Measurements from ENCODE around the gene MID1.

The MID1 gene

DNA sequence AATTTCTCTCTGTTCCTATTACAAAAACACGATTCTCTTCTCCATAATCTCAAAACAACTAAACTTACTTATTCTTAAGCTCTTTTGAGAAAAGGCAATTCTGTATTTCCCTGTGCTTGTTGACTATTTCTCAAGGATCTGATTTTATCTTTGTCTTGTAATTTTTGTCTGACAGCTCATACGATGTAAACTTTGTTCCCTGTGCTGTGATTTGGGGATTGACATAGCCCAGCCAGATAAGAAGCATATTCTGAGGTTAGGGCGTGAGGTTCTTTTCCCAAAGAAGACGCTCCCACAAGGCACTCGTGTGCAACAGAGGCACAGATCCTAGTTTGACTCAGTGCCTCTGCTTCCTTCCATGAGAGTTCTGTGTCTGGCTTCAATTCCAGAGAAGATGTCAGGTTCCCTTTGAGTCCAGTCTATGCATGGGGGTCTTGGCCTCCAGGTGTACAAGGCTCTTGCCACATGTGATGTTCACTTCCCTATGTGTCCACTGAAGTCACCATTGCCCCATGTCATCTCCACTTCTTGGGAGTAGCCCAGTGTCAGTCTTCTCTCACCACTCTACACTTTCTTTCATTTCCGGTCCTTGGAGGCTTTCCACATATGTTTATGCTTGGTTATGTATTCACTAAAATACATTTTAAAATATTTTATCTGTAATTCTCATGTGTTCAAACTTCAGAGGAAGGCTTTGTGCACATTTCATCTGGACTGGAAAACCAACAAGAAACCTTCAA is 94.8 kb downstream of the MID1 start:
- no peak for DNase-seq

DNA sequence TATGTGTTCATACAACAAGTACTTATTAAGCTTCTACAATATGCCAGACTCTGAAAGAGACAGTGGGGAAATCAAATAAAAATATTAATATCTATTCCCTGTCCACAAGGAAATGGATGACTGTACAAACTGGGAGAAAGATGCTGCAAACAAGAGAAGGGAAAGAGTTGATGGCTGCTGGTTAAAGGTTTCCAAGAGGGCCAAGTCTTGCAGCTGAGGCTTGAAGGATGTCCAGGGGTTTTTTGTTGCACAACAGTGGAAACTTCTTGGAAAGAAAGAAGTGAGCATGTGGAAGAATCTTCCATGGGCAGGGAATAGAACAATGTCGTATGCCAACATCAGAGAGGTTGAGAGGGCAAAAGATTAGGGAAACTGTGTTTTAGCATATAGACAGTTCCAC is 95.8 kb downstream of the MID1 start:
- DNase-seq, result no peak

DNA sequence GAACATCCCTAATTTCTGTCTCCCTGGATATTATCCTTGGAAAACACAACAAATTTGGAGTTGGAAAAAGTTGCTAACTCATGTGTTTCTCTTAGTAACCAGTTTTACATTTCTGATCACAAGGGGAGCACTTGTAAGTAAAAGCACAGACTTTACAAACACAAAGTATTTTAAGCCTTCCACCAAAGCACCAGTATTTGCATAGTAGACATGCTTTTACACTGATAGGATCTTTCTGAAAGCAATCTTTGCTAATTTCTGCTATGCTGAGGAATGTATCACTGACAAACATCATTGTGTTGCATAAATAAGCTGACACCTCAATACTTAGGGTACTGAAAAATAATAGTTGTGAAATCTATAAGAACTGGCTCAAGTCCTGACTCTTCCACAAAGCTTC is 100.6 kb downstream of the MID1 start:
- DNase-seq, result no peak

DNA sequence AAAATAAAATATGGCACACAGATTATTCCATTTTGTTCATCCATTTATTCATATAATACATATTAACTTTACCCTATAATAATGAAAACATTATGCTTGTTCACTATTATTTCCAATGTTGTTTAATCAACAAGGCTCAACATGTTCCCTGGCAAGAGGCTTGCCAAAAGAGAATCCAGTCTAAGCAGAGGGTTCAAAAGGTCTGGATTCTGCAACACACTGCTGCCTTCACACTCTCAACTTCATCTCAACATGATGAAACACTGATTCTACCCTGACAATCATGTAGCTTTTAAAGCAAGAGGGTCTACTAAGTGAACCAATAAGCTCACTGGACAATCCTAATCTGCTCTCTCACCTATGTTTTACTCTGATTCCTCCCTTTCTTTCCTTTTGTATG is 101.1 kb downstream of the MID1 start:
- no peak for DNase-seq

DNA sequence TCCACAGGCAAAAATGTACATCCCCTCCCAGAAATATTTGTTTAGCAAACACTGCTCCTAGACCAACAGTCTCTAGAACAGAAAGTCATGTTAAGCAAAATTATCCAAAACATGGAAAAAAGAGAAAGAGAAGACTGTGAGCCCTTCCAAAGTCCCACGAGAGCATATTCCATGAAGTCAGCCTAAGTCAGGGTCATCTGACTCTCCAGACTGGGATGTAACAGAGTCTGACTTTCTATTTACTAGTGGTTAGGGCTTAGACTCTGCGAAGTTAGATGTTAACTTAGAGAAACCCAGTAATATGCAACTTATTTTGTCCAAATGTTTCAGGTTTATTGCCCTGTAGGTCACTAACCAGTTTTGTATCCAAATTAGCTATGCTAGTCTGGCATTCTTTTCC is 102.3 kb downstream of the MID1 start:
- DNase-seq, result no peak

DNA sequence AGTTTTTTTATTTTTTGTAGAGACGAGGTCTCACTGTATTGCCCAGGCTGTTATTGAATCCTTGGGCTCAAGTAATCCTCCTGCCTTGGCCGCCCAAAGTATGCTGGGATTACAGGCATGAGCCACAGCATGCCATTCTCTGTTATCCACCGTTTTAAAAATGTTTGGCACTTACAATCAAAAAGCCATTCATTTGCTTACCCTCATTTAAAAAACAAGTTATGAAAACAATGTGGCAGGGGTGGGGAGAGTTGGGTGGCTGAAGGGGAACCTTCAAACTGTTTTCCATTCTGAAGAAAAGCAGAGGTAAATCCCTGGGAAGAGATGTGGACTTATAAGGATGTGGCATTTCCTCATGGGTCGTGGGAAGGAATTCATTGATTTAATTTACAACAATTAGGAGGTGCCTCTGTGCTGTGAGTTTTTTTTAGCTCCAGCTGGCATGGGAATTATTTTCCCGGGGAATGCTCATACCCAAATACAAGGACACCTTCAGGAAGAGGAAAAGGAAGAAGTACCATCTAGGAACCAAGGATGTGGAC is 103.5 kb downstream of the MID1 start:
- DNase-seq, result no peak

DNA sequence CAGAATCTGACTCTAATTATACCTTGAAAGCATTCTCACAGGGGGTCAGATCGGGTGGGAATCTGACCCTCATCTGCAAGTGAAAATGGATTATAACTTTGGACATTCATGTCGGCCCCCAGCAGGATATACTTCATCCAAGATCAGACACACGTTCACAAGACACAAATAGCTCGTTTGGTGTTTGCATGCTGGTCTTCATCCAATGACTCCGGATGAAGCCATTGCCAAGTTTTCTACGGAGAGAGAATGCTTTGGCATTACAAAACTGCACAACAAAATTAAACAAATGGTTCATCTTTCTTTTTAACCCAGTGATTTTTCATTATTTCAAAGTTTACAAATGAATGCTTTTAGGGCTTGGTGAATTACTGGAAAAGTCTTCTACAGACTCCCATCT is 105.5 kb downstream of the MID1 start:
- DNase-seq, result no peak

DNA sequence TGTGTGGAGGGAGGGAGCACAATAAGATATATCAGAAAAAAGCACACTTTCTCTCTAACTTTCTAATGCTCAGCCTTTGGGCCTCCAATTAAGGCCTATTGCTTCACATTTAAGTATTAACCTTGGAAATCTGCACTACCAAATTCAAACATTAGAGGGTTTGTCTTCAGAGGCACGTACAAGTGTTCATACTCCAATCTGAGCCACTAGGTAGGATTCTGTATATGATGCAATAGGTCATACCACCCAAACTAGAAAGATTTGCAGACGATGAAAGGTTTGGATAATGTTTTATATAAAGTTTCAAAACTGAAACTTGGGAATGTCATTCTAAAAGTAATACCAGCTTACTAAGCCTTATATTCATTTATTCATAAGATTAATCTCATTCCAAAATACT is 106.4 kb downstream of the MID1 start:
- no peak for DNase-seq

DNA sequence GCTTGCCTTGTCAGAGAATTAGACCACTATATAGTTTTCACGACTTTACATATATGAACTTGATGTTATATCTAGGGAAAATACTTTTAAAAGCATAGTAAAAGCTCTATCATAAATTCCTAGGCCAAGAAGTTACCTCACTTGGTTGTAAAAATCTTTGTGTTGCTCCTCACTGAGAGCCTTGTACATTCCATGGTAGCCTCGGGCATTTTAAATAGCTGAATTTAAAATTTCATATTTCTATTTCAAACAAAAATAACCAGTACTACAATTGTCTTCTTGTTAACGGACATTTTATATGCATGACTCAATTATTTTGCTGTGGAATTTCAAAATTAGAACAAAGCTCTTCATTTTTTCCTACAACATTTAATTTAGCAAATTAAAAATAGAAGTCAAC is 107.6 kb downstream of the MID1 start:
- DNase-seq, result no peak

DNA sequence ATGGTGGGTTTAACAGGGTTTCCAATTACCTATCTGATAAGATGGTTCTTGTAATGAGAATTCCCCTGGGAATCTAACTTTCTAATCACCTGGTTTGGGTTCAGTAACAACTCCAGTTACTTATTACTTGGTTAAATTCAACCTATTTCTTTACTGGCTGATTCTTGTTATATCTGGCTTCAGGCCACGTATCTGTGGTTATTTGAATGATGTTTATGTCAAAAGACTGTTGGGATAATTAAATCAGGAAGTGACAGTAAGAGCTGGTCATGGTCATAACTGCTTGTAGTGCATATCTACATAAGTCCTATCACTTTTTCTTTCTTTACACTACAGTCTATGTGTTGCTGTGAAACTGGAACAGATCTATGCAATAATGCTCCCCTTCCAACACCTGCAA is 108.1 kb downstream of the MID1 start:
- DNase-seq, result no peak

DNA sequence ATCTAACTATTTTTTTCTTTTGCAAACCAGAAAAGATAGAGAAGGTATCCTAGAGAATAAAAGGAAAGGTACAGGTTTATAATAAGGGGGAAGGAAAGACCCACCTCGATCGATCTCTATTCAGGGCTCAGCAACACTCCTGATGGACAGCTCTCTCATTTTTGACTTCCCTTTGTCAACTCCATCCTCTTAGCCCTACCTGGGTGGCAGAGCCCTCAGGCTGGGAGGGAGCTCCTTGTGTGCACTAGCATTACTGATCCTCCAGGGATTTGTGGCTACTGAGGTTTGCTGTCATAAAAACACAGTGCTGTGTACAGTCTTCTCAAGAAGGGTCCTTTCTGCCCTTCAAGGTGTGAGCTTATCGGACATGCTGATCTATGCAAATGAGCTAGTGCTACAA is 111.0 kb downstream of the MID1 start:
- DNase-seq, result no peak

DNA sequence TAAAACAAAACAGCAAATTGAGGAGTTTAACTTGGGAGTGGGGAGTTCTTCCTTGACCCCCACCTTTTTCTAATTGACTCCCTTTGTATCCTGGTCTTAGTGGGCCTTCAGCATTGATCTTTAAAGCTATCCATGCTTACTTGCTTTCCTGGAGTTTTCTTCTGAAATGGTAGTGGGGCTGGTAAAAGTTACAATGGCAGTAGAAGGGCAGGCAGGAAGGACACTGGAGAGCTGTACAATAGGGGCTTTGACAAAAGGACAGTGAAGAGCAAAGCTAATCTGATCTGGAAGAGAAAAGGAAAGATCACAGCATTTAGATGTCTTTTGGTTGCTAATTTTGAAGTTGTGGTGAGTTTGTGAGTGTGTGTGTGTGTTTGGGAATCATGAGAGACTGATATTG is 111.5 kb downstream of the MID1 start:
- DNase-seq, result no peak

DNA sequence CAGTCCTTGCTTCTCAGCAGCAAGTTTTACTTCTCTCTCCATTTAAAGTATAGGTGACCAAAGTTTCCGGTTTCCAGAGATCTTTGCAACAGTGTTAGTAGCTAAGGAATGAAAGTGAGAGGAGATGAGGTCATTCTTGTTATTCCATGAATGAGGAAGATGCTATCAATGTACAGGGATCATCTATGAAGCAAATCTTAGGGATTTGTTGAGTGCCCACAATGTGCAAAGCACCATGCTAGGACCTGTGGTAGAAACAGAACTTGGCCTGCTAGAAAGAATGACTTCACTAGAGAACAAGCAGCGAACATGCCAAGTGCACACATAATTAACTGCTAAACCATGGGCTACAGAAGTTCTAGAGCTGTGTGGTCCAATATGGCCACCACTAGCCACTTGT is 112.5 kb downstream of the MID1 start:
- no peak for DNase-seq

DNA sequence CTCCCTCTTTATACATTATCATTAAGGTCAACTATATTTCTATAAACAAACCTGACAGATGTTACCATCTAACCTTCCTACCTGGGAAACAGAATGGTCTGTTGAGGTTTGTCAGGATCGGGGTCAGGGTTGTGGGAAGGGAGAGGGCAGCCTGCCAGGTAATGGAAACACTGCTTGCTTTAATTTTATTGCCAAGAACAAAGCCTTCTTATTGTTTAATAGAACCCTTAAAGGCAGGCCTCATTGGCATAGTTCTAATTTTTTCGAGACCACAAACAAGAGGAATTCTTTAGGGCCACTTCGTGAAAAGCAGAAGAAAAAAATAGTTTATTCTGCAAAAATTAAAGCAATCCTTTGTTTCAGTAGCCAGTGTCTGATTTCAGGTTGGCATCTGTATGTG is 113.2 kb downstream of the MID1 start:
- DNase-seq, result no peak

DNA sequence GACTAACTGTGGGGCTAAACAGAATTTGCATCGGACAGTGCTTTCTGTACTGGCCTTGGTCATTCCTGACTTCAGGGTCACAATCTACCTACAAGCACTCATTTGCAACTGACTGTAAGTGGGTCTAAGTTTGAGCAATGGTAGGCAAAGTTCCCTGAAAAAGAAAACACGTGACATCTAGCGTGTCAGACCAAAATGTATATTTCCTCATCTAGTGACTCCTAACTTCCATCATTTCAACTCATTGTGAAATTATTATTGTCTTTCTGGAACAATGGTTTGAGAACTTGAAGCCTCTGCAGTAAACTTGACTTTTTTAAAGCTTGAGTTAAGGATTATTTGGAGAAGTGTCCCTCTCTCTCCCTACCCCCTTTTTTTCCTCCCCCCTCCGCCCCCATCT is 113.6 kb downstream of the MID1 start:
- no peak for DNase-seq

DNA sequence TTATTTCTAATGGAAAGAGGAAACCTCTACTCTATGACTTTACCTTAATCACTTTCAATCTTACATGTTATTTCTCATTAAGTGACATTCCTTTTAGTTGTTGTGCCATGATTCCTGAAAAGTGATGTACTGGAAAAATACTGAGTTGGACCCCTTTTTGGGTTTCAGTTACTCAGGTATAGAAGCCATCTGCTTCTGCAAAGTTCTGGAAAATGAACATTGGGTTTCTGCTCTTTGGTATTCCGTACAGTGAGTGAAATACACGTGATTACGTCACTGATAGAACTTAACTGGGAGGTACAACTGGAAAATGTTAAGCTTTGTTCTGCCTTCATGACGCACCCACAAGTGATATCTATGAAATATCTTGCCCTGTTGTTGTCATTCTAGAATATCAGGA is 114.7 kb downstream of the MID1 start:
- DNase-seq, result no peak

DNA sequence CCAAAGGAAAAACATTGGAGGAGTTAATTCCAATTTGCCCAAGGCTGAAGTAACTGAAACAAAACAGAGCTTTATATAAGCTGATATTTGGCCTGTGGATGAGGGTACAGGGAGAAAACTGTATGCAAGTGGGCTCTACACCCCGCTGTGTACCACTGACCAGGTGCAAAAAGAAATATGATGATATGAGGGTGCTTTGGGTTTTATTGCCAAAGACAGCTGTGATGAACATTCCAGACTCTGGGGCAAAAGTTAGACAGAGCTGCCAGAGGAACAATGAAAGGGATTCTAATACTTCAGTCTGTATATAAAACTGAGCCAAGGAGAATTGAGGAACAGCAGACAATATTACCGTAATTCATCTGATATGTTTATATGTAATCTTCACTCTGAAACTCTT is 117.4 kb downstream of the MID1 start:
- no peak for DNase-seq

DNA sequence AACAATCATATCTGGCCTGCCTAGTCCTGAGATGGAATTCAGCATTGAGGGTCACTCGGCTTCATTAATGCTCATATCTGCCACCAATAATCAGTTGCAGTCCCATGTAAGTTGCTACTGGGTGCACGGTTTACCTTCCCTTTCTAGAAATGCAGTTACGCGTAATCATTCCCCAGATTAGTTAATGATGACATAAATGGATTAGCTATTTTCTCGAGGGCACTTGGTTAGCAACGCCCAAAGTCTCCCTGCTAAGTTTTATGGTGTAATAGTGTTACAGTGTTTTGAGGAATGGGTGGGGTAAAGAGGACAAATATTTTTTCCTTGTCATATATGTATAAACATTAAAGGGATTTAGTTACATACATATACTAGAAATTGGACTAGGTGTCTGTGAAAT is 118.8 kb downstream of the MID1 start:
- no peak for DNase-seq

DNA sequence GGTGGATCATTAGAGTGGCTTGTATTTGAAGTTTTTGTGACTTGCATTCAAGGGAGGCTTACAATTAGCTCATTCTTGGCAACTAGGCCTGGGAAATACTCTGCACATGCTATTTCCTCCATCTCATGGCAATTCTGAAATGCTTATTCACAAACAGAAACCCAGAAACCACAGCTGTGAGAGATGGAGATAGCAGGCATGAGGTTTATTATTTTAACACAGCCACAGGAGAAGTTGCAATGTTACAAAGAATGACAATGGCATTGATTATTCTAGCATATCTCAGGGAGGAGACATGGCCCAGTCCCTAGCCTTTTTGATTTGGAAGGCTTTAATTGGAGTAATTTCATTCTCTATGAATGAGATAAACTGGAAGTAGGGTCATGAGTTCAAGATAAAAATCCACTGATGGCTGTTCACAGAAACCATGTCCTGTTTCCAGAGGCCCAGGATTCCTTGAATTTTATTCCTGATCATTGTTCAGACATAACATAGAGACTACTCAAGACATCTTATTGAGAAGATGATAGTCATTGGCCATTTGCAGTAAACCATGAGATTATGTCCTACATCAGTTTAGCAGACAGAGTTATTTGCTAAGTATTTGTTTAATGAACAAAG is 123.9 kb downstream of the MID1 start:
- no peak for DNase-seq

DNA sequence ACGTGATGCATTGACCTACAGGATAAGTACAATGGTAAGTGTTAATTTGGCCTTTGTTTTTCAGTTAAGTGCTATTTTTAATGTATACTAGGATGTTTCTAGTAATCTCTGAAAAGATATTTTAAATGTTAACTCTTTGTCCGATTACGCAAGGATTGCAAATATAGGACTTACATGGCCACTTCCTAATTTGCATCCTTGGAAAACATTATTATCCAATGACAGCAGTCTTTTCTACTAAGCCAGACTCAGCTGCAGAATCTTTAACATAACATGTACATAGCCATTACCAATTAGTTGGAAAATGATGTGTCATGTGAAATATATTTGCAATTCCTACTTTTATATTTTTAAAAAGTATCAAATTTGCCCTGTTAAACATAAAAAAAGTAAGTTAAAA is 124.7 kb downstream of the MID1 start:
- DNase-seq, result no peak

DNA sequence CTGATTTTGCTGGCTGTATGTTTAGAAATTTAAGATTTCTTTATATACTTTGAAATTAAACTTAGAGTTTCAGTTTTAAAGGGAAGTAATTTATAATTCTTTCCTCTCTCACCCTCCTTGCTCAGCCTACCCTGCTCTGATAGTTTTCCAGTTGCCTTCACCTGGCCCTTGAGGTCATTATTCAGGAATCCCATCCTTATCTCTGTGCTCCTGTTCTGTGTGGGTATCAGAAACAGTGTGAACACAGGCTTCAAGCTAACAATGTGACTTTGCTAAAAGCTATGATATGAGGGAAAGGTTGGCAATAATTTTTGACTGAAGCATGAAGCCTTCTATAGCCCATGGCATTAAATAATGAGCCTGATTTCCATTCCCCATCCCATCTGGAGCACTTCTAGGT is 128.1 kb downstream of the MID1 start:
- no peak for DNase-seq

DNA sequence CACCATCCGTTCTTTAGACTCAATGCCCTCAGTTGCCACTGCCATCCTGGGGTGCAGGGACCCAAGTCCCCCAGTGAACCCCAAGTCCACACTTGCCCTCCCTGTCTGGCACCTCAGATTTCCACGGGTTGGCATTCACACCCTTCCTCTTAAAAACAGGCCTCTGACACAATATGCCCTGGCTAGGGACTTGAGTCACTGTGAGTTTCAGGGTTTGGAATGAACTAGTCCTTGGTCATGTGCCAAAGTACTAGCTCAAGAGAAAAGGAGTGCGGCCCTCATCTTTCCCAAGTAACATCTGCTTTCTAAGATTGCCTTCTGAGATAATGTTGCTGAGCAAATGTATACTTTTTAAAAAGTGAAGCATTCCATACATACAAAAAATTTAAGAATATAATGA is 134.0 kb downstream of the MID1 start:
- DNase-seq, result no peak

DNA sequence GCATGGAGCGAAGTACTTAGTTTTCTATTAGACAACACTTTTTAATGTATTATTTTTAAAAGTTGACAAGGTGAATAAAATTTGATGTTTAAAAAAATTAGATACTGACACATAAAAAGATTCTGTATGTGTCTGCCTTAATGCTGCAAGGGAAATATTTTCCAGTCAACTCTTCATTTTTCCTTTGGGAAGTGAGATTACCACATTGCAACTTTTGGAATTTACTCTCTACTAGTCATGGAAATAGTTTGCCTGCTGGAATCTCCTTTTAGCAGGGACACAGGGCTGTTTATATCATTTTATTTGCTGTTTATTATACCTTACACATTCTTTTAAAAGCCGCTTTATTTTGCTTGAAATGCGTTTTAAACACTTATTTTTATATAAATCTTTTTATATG is 135.1 kb downstream of the MID1 start:
- DNase-seq, result no peak

DNA sequence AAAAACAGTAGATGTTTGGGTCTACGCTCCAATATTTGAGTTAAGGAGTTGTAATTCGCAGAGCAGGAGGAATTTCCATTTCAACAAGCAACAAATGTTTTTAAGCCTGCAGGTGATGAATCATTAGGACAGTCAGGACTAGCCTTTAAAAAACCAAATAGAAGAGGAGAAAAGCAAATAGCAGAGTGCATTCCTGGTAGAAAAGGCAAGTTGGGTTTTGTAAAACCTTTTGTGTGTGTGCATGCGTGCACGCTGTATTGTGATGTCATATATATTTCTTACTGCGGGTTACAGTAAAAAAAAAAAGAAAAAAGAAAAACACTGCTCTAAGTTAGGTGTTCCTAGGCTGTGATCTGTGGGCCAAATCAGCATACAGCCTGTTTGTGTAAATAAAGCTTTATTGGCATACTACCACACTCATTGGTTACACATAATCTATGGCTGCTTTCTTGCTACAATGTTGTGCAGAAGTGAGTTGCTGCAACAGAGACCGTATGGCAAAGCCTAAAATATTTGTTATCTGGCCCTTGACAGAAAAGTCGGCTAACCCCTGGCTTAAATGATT is 135.6 kb downstream of the MID1 start:
- DNase-seq, result no peak
